BJ (cell line): ENCODE measurements around the gene XYLB. TPM values are rescaled to one million over a fixed set of nuclear protein-coding genes. Genes with fewer than 3 reads are reported as not detected.

Experiments
- CTCF ChIA-PET: fragments of 350-600 bp; formaldehyde crosslinking; extraction: SDS; loops from one replicate; lab custom pipeline; 2021; ENCODE audit warnings: antibody characterized with exemption, inconsistent platforms; lab: Yijun Ruan, JAX
- POLR2A ChIA-PET: fragments of 300-600 bp; sonication (Branson Sonifier 250); formaldehyde crosslinking; extraction: SDS; loops from one replicate; lab custom pipeline; 2021; ENCODE audit warnings: antibody characterized with exemption; lab: Charles Lee
- DNase-seq: peaks from one replicate; pipeline ENCODE4 v3.0.0-alpha.2; 2011; ENCODE audit warnings: low read depth
- H3K27me3 ChIP-seq: 2 replicates; pipeline ENCODE4 v1.6.0; 2011; ENCODE audit warnings: low read length; ENCODE audit not compliant: control insufficient read depth, insufficient read depth
- H3K36me3 ChIP-seq: 2 replicates; pipeline ENCODE4 v1.5.1; 2011; ENCODE audit warnings: low read length; ENCODE audit not compliant: control insufficient read depth, insufficient read depth
- H3K4me3 ChIP-seq: 2 replicates; pipeline ENCODE4 v1.5.1; 2011; ENCODE audit warnings: low read depth, mild to moderate bottlenecking, control low read depth, low read length
- CTCF ChIP-seq: IDR thresholded peaks from 2 replicates; pipeline ENCODE4 v1.5.1; 2011; ENCODE audit warnings: low read depth, mild to moderate bottlenecking, control low read depth, inconsistent platforms, low read length, moderate library complexity; ENCODE audit not compliant: insufficient read depth
- polyA plus RNA-seq: library from polyadenylated mRNA; depleted of rRNA; stranded (reverse); fragments of >200 nt; gene quantifications from 2 replicates; pipeline ENCODE4 v1.2.3, GENCODE V29; 2011

XYLB gene
- polyA plus RNA-seq, 1 experiment, result 3.0 TPM

- TF ChIP-seq CTCF, result no peak
- ChIA-PET POLR2A (no interaction called here), CTCF (interaction anchor here (3.1 kb wide), 1 partner anchor 17 kb away, joined by 13 read pairs; the partner anchor contains the start of gene XYLB)
- Histone ChIP-seq H3K4me3 (no peak overlapping the region), H3K36me3 (peaks cover 4% of the 10 kb centered on the region), H3K27me3 (no peaks in the 10 kb centered on the region)
- DNase-seq, result no peak
Measured at GRCh38 chr3:38362825-38363224, 16.2 kb downstream of the XYLB start.

DNA sequence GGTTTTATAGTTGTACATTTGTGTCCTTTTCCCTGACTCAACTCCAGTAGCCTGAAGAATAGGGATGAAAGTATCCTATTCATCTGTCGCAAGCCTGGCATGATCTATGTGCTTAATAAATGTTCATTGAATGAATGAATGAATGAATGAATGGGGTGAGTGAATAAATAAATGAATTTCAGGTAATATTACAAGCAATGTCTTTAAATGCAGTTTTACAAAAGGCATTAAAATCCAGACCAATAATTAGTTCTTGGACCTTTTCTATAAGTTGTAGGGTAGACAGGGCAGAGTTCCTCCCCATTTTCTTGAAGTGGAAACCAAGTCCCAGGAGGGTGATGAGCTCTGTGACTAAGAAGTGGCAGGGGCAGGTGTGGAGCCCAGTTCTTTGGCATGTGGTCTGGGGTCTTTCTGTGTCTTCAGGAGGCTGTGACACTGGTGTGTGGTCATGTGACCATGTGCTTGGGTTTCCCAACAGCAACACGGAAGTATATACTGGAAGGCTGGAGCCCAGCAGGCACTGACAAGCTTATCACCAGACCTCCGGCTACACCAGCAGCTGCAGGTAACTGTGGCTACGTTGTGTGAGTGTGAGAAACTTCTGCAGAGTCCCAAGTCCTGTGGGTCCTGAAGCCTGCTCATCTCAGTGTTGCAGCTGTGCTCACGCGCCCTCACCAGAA is 18.3 kb downstream of the XYLB start:
- no peak for DNase-seq
- Histone ChIP-seq H3K36me3 (peaks cover 4% of the 10 kb centered on the region), H3K27me3 (no peaks in the 10 kb centered on the region), H3K4me3 (no peak overlapping the region)
- ChIA-PET POLR2A (no interaction called here), CTCF (interaction anchor here (0.8 to 3.1 kb wide), 2 partner anchors 19 to 33 kb away, joined by 3 to 13 read pairs; partner anchors contain the start of gene XYLB)
- TF ChIP-seq CTCF, result no peak

DNA sequence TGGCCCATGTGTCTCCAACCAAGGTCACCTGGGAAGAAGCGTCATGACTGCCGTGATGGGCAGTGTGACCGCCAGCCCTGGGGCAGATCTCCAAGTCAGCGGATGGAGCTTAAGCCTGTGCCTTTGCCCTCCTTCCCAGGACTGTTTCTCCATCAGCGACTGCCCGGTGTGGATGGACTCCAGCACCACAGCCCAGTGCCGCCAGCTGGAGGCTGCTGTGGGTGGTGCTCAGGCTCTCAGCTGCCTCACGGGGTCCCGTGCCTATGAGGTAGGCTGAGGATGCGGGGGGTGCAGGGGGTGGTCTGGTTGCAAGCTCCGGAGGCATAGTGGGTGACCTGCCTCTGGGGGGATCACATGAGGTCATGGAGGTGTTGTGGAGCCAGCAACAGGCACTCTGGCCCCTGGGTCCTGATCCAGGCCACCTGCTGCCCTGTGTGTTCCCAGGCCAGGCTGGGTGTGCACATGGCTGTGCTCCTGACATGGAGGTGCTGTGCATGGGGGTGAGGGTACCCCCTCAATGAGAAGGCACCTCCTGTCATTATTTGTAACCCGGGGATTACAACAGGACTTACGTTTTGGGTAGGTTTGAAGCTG is 19.0 kb downstream of the XYLB start:
- POLR2A ChIA-PET, result no interaction called here
- no peak overlapping the region for H3K4me3 ChIP-seq
- TF ChIP-seq CTCF, result no peak
- no peak for DNase-seq
- H3K27me3 ChIP-seq, result no peaks in the 10 kb centered on the region
- CTCF ChIA-PET, result interaction anchor here (0.8 to 3.1 kb wide), 2 partner anchors 20 to 32 kb away, joined by 3 to 13 read pairs; partner anchors contain the start of gene XYLB
- H3K36me3 ChIP-seq, result peaks cover 4% of the 10 kb centered on the region

DNA sequence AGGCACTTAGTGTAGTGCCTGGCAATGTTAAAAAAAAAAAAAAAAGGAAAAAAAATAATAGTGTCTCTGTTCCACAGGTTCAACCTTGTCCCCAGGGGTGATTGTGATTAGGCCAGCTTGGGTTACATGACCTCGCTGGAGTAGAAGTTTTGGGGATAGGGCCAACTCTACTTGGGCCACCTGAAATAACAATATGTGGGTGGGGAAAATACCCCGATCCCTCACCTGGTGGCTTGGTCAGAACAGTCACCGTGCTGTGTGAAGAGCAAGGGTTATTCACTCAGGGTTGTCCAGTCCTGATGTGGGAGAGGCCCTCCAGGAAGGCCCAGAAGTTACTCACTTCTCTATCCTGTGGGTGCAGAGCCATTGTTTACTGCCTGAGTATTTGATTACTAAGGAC is 19.5 kb downstream of the XYLB start:
- Histone ChIP-seq H3K27me3 (no peaks in the 10 kb centered on the region), H3K36me3 (peaks cover 4% of the 10 kb centered on the region), H3K4me3 (no peak overlapping the region)
- DNase-seq, result no peak
- POLR2A ChIA-PET, result no interaction called here
- CTCF ChIA-PET, result interaction anchor here (0.8 to 3.1 kb wide), 2 partner anchors 20 to 32 kb away, joined by 3 to 13 read pairs; partner anchors contain the start of gene XYLB
- TF ChIP-seq CTCF, result no peak

- DNase-seq, result no peak
- TF ChIP-seq CTCF, result no peak
- ChIA-PET CTCF (interaction anchor here (0.6 to 1.2 kb wide), 3 partner anchors 10 to 38 kb away, joined by 3 read pairs; no protein-coding TSS in a partner anchor), POLR2A (no interaction called here)
- Histone ChIP-seq H3K27me3 (no peaks in the 10 kb centered on the region), H3K36me3 (peaks cover 6% of the 10 kb centered on the region), H3K4me3 (no peak overlapping the region)
Measured at GRCh38 chr3:38367779-38368178, 21.2 kb downstream of the XYLB start.
